GM12875 (cell line): ENCODE data around the gene AKAP5.

Source experiments
- H3K4me3 ChIP-seq: one replicate; pipeline ENCODE4 v1.5.1; 2011; ENCODE audit warnings: low read depth, low read length, control low read depth
- TF ChIP-seq, protein P1 (sequence below): IDR thresholded peaks from 2 replicates; pipeline ENCODE4 v1.5.1; 2011; ENCODE audit warnings: low read depth, mild to moderate bottlenecking, control low read depth, inconsistent platforms, low read length, moderate library complexity, borderline replicate concordance; ENCODE audit not compliant: insufficient read depth

Gene AKAP5

DNA sequence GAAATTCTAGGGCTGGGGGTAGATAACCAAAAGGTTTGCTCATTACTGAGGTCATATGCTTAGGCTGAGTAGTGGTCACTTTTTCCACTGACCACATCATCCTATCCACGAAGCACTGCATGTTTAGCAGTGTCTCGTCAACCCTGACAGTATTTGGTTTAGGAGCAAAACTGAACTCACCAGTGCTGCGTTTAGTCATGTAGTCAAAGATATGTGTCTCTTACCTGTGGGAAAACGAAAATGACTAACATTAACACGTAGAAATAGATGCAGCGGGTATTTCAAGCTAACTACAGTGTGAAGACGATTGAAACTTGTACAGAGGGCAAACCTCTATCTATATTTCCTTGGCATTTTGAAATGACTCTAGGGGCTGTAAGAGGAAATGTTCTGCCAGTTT is 42.5 kb upstream of the AKAP5 start:
- no peak overlapping the region for H3K4me3 ChIP-seq
- TF ChIP-seq, protein P1, sequence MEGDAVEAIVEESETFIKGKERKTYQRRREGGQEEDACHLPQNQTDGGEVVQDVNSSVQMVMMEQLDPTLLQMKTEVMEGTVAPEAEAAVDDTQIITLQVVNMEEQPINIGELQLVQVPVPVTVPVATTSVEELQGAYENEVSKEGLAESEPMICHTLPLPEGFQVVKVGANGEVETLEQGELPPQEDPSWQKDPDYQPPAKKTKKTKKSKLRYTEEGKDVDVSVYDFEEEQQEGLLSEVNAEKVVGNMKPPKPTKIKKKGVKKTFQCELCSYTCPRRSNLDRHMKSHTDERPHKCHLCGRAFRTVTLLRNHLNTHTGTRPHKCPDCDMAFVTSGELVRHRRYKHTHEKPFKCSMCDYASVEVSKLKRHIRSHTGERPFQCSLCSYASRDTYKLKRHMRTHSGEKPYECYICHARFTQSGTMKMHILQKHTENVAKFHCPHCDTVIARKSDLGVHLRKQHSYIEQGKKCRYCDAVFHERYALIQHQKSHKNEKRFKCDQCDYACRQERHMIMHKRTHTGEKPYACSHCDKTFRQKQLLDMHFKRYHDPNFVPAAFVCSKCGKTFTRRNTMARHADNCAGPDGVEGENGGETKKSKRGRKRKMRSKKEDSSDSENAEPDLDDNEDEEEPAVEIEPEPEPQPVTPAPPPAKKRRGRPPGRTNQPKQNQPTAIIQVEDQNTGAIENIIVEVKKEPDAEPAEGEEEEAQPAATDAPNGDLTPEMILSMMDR, result no peak

DNA sequence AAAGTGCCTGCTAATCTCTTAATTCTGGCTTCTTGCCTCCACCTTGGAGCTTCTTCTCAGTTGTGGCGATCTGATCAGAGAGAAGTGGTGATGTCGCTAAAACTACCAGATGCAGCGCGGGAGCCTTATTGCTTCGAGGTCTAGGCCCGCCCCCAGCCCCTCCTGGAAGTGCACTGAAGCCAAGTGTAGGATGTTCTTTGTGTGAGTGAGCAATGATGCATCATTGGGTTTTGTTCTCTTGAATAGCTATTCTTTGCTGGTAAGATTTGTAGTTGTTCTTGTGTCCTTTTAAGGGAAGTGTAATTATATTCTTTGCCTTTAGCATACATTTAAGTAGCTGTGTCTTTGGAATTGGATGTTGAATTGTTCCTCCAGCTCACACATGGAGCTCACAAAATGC is 41.3 kb upstream of the AKAP5 start:
- no peak overlapping the region for H3K4me3 ChIP-seq
- TF ChIP-seq, protein P1, result no peak

DNA sequence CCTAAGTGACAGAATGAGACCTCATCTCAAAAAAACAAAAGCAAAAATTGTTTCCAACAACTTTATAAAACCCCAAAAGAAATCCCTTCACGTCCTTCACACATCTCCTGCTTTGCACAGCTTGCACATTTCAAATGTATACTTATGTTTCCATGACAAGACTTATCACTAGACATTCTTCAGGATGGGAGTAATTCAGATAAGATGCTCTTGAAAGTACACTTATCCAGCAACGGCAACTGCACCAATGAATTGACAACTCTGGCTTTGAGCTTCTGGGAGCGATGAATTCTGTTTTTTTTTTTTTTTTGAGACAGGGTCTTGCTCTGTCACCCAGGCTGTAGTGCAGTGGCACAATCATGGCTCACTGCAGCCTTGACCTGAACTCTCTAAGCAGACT is 30.8 kb upstream of the AKAP5 start:
- TF ChIP-seq, protein P1, result no peak
- H3K4me3 ChIP-seq, result no peak overlapping the region

DNA sequence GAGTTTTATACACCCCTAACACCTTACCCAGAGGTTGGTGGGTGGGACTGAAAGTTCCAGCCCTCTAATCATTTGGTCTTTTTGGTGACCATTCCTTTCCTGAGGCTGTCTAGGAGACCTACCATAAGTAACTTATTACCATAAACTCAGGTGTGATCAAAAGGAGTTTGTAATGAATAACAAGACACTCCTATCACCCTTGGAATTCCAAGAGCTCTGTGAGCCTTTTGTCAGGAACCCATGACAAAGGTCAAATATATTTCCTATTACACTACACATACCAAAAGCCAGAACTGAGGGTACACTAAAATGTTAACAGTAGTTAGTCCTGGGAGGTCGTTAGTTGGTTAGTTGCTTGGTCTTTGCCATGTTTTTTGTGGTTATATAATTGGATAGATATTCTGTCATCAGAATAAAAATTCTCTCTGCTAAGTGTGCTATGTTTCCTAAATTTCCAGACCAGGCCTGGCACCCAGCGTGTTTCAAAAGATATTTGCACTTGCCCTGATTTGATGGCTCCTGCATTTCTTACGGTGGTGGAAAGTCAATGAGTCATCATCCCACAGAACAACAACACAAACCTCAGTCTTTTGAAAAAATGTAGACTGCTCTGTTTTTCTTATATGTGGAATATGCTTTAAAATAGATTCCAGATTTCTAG is 27.0 kb upstream of the AKAP5 start:
- H3K4me3 ChIP-seq, result no peak overlapping the region
- TF ChIP-seq, protein P1, result no peak

DNA sequence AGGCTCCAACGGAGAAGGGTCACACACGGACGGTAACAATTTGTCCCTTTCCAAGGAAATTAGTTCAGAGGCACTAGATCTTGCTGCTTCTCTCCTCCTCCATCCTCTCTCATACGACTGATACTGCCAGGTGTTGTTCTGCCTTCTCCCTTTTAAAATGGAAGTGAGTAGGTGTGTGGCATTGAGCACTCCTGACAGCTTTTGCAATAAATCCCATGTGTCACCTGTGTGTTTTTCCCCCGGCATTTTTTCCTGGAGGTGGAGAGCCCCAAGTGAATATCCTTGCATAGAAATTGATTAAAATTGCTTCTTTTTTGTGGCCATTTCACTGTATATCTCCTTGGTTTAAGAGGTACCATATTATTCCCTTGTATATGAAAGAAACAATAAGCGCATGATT is 26.2 kb upstream of the AKAP5 start:
- TF ChIP-seq, protein P1, result no peak
- no peak overlapping the region for H3K4me3 ChIP-seq

DNA sequence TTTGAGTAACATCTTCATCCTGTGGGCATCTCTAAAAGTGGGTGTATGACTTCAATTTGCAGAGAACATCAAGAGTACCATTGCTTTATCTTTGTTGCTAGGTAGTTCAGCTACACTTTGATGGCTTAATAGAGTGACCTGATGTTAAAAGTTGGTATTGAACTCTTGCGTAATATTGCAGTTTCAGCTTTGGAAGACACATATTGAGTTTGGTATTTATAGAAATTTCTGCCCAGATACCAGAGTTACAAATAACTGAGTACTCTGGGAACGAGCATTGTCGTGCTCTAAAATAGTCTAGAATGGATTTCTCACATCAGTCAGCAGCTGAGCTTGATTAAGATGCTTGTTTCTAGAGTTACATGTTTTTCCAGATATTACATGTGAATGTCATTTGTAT is 24.8 kb upstream of the AKAP5 start:
- TF ChIP-seq, protein P1, result no peak
- no peak overlapping the region for H3K4me3 ChIP-seq

DNA sequence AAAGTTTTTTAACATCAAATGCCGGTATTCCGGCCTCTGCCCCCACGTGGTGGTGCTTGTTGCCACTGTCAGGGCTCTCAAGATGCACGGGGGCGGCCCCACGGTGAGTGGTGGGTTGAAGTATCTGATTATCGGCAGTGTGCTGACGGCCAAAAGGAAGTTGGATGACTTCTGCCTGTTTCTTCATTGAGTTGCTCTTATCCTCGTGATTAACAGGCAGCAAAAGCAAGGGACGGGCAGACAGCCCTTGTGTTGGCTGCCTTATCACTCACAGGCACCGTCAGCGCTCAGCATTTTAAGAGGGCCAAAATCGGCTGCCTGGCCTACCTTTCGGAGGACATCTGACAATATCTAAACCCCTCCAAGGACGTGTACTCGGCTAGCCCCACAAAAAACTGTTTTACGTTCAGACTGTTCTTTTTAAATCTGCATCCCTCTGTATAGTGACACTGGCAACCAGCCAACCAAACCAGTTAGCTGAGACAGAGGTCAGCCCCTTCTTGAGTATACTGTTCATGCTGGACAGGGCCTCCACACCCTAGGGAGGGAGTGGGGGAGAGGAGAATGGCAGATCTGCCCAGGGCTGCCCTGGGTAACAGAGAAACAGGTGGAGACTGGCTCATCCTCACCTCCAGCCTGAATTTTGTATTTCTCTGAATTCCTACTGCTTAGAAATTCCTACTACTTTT is 22.9 kb upstream of the AKAP5 start:
- H3K4me3 ChIP-seq, result no peak overlapping the region
- TF ChIP-seq, protein P1, result no peak
